NOMO-1 treated with DMSO at 0.1 percent for 48 hours (cell line): ENCODE data around the gene GTF2H1.
"Not testable (repeated sequence)": the region's sequence is repeated elsewhere in the genome, so short reads cannot be mapped to it uniquely, and the experiment has no call there.

Experiments used
- DNase-seq: peaks from one replicate; lab custom pipeline; 2025; ENCODE audit not compliant: unreplicated experiment; lab: John Stamatoyannopoulos, UW

GTF2H1 gene

DNA sequence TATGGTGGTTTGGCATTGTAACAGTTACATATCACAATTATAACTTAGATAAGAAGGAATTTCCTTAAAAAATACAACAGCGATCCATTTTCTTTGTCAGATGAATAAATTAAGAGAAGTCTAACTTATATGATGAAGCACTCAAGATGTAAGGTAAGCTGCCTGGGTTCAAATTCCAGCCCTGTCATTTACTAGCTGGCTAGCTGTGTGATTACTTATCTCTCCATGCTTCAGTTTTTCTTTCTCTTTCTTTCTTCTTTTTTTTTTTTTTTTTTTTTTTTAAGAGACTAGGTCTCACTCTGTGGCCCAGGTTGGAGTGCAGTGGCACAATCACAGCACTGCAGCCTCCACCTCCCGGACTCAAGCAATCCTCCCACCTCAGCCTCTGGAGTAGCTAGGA lies 49.8 kb downstream of the GTF2H1 start:
- no peak for DNase-seq

DNA sequence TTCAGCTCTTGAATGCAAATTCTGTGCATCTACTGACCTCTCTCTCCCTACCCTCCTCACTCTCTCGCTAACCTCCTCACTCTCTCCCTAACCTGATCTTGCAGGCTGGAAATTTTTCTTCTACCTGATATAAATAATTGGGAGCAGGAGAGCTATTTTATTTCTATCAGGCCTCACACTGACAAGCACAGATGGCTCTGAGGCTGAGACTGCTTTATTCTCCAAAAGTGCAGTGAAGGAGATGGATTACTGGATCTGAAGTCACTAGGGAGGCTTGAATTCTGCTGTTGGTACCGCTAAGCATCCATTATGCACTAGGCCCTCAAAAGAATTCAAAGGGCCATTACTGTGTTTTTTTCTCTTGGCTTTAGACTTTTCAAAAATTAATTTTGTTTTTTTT lies 52.6 kb downstream of the GTF2H1 start:
- DNase-seq, result no peak

DNA sequence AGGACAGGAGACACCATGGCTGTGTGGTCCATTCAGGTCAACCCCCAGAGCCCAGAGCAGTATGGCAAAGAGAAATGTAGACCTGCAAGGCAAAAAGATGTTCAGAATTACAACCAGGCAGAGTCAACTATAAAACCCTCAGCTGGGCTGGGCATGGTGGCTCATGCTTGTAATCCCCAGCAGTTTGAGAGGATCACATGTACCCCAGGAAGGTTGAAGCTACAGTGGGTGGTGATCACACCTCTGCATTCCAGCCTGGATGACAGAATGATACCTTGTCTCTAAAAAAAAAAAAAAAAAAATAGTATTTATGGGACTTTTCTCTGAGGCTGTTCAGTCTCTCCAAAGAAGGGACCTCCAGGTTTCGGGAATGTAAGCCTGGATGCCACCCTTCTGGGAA lies 53.6 kb downstream of the GTF2H1 start:
- DNase-seq, result no peak

DNA sequence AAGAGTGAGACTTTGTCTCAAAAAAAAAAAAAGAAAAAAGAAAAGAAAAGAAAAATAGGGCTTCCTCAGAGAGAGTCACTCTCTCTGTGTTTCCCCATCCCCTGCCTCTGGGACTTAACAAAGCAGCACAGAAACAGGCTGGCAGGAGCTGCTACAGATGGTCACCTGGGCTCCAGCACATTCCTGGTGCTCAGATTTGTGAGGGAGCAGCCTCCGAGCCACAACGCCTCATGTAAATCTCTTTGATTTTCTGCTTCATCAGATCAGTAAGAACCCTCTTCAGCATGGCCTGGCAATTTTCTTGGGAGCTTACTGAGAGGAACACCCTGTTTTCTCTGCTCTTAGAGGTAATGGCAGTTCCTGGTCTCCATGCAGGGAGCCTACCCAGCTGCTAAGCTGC lies 56.8 kb downstream of the GTF2H1 start:
- DNase-seq, result no peak

DNA sequence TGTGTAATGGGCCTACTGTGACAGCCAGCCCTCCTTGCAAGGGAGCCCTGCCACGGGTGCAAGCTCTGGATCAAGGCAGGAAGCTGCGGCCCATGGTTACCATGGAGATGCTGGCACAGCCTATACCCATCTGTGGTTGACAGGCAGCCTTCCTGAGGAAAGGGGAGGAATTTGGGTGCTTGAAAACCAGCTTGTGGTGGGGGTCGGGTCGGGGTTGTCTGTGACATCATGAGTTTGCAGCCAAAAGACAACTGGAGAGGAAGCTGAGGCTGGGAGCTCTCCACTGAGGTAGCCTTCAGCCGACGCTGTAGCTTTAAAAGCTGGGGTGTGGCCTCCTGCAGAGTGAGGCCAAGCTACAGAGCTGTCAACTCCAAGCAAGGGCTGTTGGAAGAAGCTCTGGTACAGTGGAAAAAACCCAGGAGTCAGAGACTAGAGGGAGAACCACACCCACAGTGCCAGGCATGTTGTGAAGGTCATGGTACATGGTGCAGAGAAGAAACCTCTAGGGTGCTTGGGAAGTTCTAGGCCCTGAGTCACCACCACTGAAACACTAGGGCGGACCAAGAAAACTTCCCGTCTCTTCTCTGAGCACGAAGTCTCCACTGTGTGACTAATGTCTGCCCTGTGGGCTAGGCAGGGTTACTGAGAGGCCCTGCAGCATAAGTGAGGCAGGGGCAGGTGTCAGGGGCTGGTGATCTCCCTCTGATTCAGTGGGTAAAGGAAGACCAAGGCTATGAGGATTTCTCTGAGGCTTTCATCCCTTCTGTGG lies 61.2 kb downstream of the GTF2H1 start:
- peak; percentile 70 for DNase-seq

DNA sequence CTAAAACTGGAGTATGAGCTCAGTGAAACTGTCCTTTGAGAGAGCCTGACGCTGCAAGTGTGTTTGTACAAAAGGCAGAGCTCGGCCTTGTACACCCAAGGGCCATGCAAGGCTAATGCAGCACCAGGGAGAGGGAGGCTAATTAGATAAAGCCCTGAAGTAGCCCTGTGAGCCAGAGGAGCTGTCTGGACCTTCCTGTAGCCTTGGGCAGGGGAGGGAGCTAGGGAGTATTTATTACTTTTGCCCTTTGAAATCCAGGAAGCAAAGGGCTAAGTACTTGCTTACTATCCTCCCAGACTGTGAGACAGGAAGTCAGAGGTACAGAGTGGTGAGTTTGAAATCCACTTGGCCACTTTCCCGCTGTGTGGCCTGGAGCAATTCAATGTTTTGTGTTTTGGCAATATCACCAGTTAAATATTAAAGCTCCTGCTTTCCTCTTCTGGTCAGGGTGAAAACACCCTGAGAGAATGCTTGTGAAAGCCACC lies 61.8 kb downstream of the GTF2H1 start:
- DNase-seq, result peak; percentile 58

DNA sequence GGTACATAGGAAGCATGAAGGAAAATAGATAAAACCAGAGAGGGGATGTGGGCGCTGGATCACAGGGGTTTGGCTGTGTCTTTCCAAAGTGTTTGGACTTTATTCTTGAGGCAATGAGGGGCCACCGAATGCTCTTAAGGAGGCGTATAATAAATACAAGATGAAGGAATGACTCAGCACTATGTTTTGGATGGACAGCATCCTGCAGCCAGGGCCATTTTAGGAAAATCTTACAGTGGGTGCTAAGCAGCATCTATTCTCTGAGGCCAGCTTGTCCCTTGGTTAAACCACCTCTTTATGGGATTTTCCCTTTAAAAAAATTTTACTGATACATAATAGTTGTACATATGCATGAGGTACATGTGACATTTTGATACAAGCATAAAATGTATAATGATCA lies 67.7 kb downstream of the GTF2H1 start:
- no peak for DNase-seq

DNA sequence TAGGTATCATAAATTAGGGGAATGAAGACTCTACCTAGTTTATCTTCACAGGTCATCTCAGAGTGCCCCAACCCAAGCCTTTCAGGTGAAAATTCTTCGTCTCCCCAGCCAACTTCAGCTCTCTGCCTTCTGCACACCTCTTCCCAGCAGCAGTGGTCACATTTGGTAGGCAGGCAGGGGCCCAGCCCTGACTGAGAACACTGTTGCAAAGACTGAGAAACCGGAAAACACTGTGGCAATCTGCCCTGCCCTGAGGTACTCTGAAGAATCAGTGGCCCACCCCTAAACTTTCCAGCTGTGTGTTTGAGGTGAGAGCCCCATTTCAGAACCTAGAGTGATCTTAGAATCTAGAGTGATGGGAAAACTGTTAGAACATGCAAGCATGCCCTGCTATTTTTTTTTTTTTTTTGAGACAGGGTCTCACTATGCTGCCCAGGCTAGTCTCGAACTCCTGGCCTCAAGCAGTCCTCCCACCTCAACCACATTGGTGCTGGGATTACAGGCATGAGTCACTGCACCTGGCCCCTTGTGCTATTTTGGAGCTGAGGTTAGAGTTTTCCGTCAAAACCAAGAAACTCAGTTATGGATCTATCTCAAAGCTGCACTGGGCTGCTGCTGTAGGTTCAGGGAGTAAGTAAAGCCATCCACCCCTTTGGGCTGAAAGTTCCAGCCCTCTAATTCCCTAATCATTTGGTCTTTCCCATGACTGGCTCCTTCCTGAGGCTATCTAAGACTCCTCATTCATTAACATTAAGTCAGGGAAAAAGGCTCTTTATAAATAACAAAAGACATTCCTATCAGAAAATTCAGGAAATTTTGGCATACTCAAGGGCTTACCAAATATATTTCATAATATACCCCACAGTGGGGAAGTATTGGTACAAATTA lies 70.3 kb downstream of the GTF2H1 start:
- no peak for DNase-seq

DNA sequence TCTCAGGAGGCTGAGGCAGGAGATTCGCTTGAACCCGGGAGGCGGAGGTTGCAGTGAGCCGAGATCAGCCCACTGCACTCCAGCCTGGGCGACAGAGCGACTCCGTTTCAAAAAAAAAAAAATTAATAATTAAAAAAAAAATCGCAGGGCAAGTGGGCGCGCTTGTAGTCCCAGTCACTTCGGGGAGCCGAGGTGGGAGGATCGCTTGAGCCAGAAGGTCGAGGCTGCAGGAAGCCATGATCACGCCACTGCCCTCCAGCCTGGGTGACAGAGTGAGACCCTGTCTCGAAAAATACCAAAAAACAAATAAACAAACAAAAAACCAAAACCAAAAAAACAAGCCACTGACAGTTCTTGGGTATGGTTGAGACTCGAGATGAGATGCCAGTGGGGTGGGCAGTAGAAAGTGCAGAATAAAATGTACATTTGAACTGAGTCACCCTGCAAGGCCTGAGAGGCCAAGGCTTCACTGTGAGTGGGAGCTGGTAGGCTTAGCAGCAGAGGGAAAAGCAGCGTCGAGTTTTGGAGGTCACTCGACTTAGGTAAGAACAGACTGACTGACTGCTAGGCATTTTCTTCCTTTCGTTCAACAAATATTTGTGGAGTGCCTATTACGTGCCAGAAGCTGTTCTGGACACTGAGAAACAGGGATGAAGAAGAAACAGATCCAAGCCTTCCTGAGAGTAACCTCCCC lies 71.4 kb downstream of the GTF2H1 start:
- DNase-seq, result no peak

DNA sequence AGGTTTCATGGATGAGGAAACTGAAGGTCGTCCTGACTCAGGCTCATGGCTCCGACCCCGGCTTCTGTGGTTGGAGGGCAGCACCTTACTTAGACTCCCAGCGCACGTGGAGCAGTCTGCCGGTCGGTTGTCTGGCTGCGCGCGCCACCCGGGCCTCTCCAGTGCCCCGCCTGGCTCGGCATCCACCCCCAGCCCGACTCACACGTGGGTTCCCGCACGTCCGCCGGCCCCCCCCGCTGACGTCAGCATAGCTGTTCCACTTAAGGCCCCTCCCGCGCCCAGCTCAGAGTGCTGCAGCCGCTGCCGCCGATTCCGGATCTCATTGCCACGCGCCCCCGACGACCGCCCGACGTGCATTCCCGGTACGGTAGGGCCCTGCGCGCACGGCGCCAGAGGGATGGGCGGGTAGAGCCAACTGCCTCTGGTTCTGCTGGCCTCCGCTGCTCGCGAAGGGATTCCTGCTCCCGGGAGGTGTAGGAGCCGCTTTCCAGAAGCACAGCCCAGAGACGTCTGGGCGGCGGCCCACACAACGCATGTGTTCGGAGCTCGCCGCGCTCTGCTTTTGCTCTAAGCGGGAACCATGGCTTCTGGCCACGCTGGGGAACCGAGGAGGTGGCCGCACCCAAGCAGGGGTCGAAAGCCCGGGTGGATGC lies 72.0 kb downstream of the GTF2H1 start, which contains the start of gene LDHA:
LDHA (plus strand) TSS at position 289 of the 653 bp plus-strand sequence. CDS start 2,280 bp downstream, outside the sequence.
- peak; percentile 91 for DNase-seq

DNA sequence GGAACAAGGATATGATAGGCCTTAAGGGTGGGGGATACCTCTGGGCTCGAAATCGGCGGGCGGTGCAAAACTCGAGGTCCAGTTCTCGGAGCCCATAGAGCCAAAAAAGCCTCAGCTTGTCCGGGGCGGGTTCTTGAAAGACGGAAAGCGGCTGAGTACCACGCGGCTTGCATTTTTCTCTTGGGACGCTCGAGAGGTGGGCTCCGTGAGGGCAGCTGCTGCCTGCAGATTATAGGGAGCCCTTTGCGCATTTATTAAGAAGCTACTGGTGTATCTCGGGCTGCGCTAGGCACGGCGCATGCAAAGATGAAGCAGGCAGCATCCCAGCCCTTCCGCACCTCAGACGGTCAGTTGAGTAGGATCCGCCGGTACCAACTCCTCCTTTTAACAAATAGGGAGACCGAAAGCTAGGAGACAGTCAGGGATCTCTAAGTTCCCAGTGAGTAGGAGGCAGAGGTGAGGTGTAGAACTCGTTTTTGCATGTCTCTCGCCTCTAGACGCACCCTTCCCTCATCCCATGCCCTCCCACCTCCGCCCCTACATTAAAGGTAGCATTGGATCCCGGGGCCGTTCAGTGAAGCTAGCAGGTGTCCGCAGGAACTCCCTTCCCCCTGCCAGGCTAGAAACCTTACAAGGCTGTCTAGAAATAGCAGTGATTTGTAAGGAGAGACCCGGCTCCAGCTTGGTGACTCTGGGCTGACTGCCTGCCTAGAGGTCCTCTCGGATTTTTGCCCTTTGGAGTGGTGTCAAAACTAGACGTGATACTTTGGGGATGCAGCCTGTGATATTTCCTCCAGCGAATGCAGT lies 72.8 kb downstream of the GTF2H1 start:
- no peak for DNase-seq

DNA sequence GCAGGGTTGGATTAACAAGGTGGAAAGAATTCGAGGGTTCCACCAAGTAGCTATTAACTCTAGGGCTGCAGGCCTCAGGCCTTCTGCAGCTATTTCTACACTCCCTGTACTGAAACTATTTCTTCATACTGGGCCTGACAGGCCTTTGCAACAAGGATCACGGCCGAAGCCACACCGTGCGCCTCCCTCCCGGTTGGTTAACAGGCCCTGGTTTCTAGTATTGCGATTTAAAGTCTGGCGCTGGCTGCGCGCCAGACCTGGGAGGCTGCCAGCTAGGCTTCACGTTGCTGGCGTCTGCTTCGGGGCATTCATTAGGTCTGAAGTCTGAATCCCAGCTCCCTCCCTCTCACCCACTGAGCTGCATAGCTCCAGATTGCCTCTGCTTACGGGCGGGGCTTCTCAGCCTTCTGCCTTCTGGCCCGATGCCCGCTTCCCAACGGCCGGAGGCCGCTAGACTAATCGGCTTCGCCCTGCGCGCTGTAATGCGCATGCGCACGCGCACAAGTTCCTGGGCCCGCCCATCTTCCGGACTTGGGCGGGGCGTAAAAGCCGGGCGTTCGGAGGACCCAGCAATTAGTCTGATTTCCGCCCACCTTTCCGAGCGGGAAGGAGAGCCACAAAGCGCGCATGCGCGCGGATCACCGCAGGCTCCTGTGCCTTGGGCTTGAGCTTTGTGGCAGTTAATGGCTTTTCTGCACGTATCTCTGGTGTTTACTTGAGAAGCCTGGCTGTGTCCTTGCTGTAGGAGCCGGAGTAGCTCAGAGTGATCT lies 73.6 kb downstream of the GTF2H1 start:
- peak; percentile 97 for DNase-seq

DNA sequence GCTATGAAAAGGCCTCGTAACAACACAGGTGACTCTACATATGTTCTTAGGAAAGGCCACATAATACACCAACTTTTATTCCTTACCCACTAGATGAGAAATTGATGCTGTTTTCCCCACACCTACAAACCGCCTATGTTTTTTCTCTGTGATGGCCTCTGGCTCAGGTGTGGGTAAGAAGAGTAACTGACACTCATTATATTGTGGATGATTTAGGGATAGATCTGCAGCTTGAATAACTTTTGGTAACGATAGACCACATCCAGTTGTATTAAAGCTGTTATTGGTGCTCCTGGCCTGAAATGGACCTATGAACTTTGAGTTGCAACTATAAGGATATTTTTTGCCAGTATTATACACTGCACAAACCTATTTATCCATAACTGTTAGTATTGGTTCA lies 75.6 kb downstream of the GTF2H1 start:
- no peak for DNase-seq

DNA sequence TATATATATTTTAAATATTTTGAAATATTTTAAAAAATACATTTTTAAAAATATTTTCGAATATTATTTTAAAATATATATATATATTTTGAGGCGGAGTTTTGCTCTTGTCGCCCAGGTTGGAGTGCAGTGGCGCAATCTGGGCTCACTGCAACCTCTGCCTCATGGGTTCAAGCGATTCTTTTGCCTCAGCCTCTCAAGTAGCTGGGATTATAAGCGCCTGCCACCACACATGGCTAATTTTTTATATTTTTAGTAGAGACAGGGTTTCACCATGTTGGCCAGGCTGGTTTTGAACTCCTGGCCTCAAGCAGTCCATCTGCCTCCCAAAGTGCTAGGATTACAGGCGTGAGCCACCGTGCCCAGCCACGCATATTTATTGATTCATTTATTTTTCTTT lies 78.7 kb downstream of the GTF2H1 start:
- not testable (repeated sequence) for DNase-seq

DNA sequence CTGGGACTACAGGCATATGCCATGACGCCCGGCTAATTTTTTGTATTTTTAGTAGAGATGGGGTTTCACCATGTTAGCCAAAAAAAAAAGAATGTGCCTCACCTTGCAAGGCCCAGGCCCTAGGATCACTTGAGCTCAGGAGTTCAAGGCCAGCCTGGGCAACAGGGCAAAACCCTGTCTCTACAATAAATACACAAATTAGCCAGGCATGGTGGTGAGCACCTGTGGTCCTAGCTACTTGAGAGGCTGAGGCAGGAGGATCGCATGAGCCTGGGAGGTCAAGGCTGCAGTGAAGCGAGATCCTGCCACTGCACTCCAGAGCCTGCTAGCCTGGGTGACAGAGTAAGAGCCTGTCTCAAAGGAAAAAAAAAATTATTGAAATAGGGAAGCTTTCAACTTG lies 81.7 kb downstream of the GTF2H1 start:
- DNase-seq, result no peak

DNA sequence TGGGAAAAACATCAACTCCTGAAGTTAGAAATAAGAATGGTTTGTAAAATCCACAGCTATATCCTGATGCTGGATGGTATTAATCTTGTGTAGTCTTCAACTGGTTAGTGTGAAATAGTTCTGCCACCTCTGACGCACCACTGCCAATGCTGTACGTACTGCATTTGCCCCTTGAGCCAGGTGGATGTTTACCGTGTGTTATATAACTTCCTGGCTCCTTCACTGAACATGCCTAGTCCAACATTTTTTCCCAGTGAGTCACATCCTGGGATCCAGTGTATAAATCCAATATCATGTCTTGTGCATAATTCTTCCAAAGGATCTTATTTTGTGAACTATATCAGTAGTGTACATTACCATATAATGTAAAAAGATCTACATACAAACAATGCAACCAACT lies 85.0 kb downstream of the GTF2H1 start:
- not testable (repeated sequence) for DNase-seq

DNA sequence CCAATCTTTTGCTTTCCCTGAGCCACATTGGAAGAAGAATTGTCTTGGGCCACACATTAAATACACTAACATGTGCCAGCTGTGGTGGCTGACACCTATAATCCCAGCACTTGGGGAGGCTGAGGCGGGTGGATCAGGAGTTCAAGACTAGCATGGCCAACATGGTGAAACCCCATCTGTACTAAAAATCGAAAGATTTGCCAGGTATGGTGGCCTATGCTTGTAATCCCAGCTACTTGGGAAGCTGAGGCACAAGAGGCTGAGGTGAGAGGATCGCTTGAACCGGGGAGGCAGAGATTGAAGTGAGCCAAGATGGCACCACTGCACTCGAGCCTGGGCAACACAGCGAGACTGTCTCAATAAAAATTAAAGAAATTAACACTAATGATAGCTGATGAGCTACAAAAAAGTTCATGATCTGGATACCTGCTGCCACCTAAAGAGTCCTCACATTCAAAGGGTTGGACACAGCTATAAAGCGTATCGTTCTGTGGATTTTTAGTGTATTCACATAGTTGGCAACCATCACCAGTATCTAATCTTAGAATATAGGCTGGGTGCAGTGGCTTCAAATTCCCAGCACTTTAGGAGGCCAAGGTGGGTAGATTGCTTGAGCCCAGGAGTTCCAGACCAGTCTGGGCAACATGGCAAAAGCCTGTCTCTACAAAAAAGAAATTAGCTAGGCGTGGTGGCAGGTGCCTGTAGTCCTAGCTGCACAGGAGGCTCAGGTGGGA lies 86.4 kb downstream of the GTF2H1 start:
- DNase-seq, result no peak

DNA sequence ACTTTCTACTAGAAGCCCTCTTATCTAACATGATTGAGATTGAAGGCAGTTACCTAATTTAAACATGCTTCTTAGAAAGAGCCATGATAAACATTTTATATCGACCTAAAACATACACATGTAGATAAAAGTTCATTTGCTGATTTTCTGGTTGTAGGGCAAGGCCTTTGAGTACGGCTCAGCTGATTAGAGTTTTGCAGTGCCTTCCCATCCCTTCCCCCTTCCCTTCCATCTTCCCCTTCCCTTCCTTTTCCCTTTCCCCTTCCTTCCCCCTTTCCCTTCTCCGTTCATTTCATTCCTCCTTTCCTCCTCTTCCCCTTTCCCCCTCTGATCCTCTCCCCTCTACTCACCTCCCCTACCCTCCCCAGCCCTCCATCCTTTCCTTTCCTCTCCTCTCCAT lies 94.1 kb downstream of the GTF2H1 start:
- no peak for DNase-seq
